ENCODE results near the gene VPS4B.

DNA sequence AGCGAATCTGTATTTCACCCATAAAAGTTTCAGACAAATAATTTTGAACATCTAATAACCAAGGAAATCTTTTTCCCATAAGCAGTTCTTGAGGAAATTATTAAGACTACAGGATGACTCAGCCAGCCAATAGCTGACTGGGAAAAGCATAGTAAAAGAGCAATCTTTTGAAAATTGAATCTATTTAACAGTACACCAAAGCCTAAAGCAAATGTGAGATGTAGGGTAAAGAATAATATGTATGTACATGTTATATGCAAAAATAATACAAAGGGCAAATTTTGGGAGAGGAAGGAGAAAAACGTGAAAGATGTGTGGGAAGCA, 42.7 kb downstream of the VPS4B start:
- TF ChIP-seq SMC3 (conservative IDR thresholded peaks at IDR 0.05; ENCODE audit: poor library complexity) (no peak), POLR2AphosphoS5 (IDR thresholded peaks at IDR 0.05) (no peak)
- TF ChIP-seq, protein P1, sequence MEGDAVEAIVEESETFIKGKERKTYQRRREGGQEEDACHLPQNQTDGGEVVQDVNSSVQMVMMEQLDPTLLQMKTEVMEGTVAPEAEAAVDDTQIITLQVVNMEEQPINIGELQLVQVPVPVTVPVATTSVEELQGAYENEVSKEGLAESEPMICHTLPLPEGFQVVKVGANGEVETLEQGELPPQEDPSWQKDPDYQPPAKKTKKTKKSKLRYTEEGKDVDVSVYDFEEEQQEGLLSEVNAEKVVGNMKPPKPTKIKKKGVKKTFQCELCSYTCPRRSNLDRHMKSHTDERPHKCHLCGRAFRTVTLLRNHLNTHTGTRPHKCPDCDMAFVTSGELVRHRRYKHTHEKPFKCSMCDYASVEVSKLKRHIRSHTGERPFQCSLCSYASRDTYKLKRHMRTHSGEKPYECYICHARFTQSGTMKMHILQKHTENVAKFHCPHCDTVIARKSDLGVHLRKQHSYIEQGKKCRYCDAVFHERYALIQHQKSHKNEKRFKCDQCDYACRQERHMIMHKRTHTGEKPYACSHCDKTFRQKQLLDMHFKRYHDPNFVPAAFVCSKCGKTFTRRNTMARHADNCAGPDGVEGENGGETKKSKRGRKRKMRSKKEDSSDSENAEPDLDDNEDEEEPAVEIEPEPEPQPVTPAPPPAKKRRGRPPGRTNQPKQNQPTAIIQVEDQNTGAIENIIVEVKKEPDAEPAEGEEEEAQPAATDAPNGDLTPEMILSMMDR (IDR thresholded peaks at IDR 0.05; ENCODE audit: poor library complexity, severe bottlenecking): no peak

Measured in neural cell (in vitro differentiated cells).